Stimulated activated CD8-positive, alpha-beta memory T cell treated with anti-CD3 and anti-CD28 coated beads, Interleukin-12 subunit alpha, Interleukin-12 subunit beta, amount 100 ng/mL, for 24 hours (primary cell): ENCODE data around the gene LRSAM1.
A peak's percentile ranks its signal among the peaks of the same experiment; 100 is the strongest.

Experiments used
- DNase-seq: peaks from one replicate; pipeline ENCODE4 v3.0.0-alpha.2; 2020; ENCODE audit errors: extremely low read depth

LRSAM1 gene

GRCh38 chr9:127496974-127497373 lies 45.7 kb downstream of the LRSAM1 start:
- DNase-seq: no peak

- no peak for DNase-seq
Measured at GRCh38 chr9:127497656-127498290, 46.5 kb downstream of the LRSAM1 start.

- DNase-seq: no peak
Measured at GRCh38 chr9:127498298-127498697, 47.0 kb downstream of the LRSAM1 start.

GRCh38 chr9:127500399-127500798 lies 49.1 kb downstream of the LRSAM1 start:
- DNase-seq: no peak

- no peak for DNase-seq
Measured at GRCh38 chr9:127500862-127501261, 49.6 kb downstream of the LRSAM1 start.

- no peak for DNase-seq
Measured at GRCh38 chr9:127501821-127502343, 50.6 kb downstream of the LRSAM1 start.

- no peak for DNase-seq
Measured at GRCh38 chr9:127502706-127503378, 51.5 kb downstream of the LRSAM1 start.

GRCh38 chr9:127503379-127503921 lies 52.1 kb downstream of the LRSAM1 start:
- DNase-seq: no peak

GRCh38 chr9:127503947-127504886 lies 52.9 kb downstream of the LRSAM1 start:
- DNase-seq: peak; percentile 52

GRCh38 chr9:127504887-127505251 lies 53.6 kb downstream of the LRSAM1 start:
- DNase-seq: no peak

- no peak for DNase-seq
Measured at GRCh38 chr9:127505396-127506116, 54.2 kb downstream of the LRSAM1 start.

- DNase-seq: no peak
Measured at GRCh38 chr9:127506117-127506813, 55.0 kb downstream of the LRSAM1 start.

- no peak for DNase-seq
Measured at GRCh38 chr9:127506814-127507750, 55.8 kb downstream of the LRSAM1 start.

GRCh38 chr9:127507751-127508648 lies 56.7 kb downstream of the LRSAM1 start:
- DNase-seq: no peak

GRCh38 chr9:127508901-127509260 lies 57.6 kb downstream of the LRSAM1 start:
- DNase-seq: no peak

GRCh38 chr9:127509261-127509954 lies 58.1 kb downstream of the LRSAM1 start:
- no peak for DNase-seq

GRCh38 chr9:127509955-127510299 lies 58.6 kb downstream of the LRSAM1 start:
- no peak for DNase-seq

- DNase-seq: no peak
Measured at GRCh38 chr9:127514468-127514867, 63.2 kb downstream of the LRSAM1 start.
